Measurements from ENCODE around the gene DYNC1I1.

Gene DYNC1I1

DNA sequence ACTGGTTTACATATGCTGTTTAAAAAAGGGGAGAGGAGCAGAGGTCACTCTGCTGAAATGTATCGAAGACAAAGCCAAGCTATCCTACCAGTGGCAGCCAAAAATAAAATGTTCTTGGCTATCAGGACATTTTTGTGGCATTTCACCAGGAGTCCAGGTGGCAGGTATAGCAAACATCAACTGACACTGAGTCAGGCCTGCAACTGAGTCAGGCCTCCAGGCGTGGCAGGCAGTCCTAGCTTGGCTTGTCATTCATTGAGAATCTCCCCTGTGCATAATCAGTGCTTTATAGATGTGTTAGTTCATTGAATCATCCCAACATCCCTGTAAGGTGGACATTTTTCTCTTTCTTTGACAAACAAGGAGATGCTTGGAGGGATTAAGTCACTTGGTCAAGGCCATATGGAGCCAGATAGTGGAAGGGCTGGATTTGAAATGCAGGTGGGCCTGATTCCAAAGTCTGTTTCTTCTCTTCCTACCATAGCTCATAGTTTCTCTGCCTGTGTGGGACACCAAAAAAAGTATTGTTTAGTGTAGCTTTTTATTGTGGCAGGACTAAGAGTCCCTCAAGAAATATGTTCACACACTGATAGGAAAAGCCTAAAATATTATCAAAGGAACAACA, 4.3 kb downstream of the DYNC1I1 start:
- no peak overlapping the region for H3K27ac ChIP-seq
- TF ChIP-seq CTCF (conservative IDR thresholded peaks at IDR 0.05) (no peak), ZFX (IDR thresholded peaks at IDR 0.05) (no peak)

GRCh38 chr7:95777269-95777668, 4.9 kb downstream of the DYNC1I1 start:
- H3K27ac ChIP-seq: no peak overlapping the region
- TF ChIP-seq ZFX (IDR thresholded peaks at IDR 0.05): no peak

GRCh38 chr7:95780665-95781064, 8.3 kb downstream of the DYNC1I1 start:
- H3K27ac ChIP-seq: no peak overlapping the region
- TF ChIP-seq ZFX (IDR thresholded peaks at IDR 0.05) (no peak), CTCF (conservative IDR thresholded peaks at IDR 0.05) (no peak)

- no peak for TF ChIP-seq CTCF (conservative IDR thresholded peaks at IDR 0.05)
- no peak for TF ChIP-seq ZFX (IDR thresholded peaks at IDR 0.05)
- H3K27ac ChIP-seq: no peak overlapping the region
Observed at GRCh38 chr7:95781961-95782586, 9.7 kb downstream of the DYNC1I1 start.

DNA sequence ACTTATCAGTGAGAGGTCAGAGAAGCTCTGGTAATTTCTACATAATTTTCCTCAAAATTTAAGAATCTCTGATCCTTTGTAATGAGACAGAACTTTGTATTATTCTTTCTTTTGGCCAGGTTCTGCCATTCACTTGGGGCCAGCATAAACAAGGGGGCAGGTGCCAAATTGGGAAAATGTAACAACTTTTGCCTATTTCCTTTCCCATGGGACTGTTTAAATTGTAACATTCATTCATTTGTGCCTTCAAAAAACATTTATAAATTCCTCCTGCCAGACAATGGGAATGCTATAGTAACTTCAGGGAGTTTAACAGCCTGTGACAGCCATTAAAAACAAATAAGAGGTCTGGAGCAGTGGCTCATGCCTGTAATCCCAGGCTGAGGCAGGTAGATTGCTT, 12.4 kb downstream of the DYNC1I1 start:
- TF ChIP-seq ZFX (IDR thresholded peaks at IDR 0.05) (no peak), CTCF (conservative IDR thresholded peaks at IDR 0.05) (no peak)

DNA sequence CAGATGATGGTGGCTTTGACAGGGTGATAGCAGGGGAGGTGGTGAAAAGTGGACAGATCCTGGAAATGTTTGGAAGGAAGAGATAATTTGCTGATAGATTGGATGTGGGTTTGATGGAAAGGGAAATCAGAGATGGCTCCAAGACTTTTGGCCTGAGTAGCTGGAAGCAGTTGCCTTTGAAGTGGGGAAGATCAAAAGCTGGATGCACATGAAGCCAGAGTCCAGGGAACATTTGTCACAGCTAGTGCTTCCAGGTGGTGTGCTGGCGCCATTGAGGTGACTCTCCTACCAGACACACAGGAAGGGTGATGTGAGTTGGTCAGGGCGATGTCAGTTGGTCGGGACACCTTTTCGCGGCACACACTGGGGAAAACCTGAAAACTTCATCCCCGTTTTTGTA, 15.9 kb downstream of the DYNC1I1 start:
- TF ChIP-seq ZFX (IDR thresholded peaks at IDR 0.05): no peak
- no peak for TF ChIP-seq CTCF (conservative IDR thresholded peaks at IDR 0.05)
- H3K27ac ChIP-seq: no peak overlapping the region

More for the DNA sequence above, 12.4 kb downstream of the DYNC1I1 start:
- H3K27ac ChIP-seq: no peak overlapping the region

GRCh38 chr7:95788884-95789283, 16.5 kb downstream of the DYNC1I1 start:
- TF ChIP-seq CTCF (conservative IDR thresholded peaks at IDR 0.05): no peak
- H3K27ac ChIP-seq: no peak overlapping the region

DNA sequence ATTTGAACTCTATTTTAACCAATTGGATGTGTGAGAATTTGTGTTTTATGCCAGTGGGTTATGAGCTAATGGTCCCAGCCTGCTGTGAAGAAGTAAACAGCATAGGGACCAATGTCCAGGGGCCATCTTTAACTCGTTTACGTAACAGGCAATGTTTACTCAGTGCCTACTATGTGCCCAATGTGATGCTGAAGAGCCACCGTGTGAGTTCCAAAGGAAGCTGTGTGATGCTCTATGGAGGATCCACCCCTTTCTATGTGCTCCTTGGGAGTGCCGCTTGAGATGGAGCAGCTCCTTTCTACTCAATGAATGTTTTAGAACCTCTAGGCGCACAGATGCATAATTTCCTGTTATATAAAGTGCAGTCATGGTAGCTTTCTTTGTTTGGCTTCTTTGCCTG, 21.3 kb downstream of the DYNC1I1 start:
- TF ChIP-seq ZFX (IDR thresholded peaks at IDR 0.05) (no peak), CTCF (conservative IDR thresholded peaks at IDR 0.05) (no peak)
- H3K27ac ChIP-seq: no peak overlapping the region
